ENCODE data around the gene MAF.

Gene MAF

GRCh38 chr16:79600638-79601091, at the start of gene MAF:
Gene MAF (minus strand): TSS chr16:79600737. CDS start chr16:79599902, 835 bp downstream.
- no peak for TF ChIP-seq POLR2A (IDR thresholded peaks at IDR 0.05; ENCODE audit: low read depth, low read length)
- FAIRE-seq, result no peak
- no peak for DNase-seq (ENCODE audit: insufficient read length, low spot score)

DNA sequence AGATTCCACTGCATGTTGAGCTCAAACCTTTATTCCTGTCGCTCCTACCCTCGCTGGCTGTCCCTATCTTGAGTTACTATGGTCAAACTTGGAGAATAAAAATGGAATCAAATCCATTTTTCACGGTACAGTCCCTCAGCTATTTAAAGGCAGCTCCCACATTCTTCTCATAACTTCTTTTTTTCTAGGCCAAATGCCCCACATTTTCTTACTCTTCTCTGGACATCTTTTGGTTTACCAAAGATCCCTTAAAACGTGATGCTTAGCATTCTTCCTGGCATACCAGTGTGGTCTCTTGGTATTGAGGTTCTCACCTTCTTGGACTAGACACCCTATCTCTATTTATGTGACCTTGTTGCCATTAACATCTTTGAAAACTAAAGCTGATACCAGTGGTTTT, 48.3 kb upstream of the MAF start:
- no peak for DNase-seq (ENCODE audit: insufficient read length, low spot score)
- TF ChIP-seq POLR2A (IDR thresholded peaks at IDR 0.05; ENCODE audit: low read depth, low read length), result no peak
- FAIRE-seq, result no peak

- TF ChIP-seq POLR2A (IDR thresholded peaks at IDR 0.05; ENCODE audit: low read depth, low read length), result no peak
- FAIRE-seq, result no peak
- DNase-seq (ENCODE audit: insufficient read length, low spot score), result no peak
Measured at GRCh38 chr16:79647586-79647985, 47.0 kb upstream of the MAF start.

DNA sequence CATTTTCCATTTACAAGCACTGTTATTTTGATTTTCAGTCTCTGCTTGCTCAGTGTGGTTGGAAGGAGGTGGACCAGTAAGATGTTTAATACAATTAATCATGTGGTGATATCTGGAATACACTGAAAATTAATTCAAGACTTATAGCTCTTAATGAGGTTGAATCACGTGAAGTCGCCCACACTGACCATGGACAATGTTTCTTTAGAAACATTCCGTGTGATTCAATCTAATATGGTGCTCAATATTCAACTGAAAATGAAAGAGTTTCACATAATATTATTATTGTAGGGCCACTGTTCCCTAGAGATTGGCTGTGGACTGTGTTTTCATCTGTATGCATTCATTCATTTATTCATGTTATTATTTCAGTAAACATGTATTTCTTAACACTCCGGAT, 45.2 kb upstream of the MAF start:
- FAIRE-seq (no peak), DNase-seq (ENCODE audit: insufficient read length, low spot score) (no peak)
- TF ChIP-seq POLR2A (IDR thresholded peaks at IDR 0.05; ENCODE audit: low read depth, low read length), result no peak

DNA sequence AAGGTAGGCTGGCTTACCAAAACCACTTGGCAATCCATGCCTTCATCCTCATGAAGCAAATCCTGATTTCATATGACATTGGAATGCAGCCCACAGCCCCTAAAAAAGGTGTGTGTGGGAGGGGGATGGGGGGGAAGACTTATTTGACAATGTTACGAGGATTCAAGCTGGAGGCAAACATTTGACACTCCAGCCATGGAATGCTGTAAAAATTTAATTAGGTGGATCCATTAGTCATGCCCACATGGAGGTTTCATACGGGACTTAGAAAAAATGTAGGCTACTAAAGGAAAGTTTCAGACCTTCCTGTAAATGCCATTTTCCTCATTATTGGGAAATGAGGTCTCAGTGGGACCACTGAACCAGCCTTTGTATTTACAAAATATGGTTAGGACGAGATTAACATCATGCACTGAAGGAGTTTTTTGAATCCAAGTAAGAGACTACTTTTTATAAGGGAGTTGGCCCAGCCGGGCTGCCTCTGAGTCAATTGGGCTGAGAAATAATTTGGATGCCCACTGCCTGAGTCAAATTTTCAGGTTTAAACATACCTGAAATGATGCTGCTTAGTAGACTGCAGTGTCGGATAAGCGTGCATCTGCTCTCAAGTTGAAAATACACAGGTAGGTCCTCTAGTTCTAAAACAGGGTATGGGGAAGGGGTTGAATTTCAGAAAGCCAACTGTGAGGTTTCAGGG, 44.6 kb upstream of the MAF start:
- DNase-seq (ENCODE audit: insufficient read length, low spot score) (no peak), FAIRE-seq (no peak)
- no peak for TF ChIP-seq POLR2A (IDR thresholded peaks at IDR 0.05; ENCODE audit: low read depth, low read length)

DNA sequence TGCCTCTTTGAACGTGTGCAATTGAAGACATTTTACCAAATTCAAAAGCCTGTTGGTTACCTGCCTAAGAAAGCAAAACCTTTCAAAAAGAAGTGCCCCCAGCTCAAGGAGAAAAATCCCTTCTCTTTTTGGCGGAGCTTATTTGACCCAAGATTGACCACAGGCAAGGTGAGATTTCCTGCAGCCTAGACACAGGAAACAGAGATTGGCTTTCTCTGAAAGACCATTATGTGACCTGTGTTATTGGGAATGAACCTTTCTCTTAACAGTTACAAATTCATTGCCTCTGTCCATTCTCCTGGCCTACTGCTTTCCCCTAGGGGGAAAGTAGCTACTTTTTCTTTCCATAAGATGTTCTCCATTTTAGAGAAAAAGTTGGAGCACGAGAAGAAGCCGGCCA, 42.1 kb upstream of the MAF start:
- TF ChIP-seq POLR2A (IDR thresholded peaks at IDR 0.05; ENCODE audit: low read depth, low read length), result no peak
- DNase-seq (ENCODE audit: insufficient read length, low spot score) (no peak), FAIRE-seq (no peak)

DNA sequence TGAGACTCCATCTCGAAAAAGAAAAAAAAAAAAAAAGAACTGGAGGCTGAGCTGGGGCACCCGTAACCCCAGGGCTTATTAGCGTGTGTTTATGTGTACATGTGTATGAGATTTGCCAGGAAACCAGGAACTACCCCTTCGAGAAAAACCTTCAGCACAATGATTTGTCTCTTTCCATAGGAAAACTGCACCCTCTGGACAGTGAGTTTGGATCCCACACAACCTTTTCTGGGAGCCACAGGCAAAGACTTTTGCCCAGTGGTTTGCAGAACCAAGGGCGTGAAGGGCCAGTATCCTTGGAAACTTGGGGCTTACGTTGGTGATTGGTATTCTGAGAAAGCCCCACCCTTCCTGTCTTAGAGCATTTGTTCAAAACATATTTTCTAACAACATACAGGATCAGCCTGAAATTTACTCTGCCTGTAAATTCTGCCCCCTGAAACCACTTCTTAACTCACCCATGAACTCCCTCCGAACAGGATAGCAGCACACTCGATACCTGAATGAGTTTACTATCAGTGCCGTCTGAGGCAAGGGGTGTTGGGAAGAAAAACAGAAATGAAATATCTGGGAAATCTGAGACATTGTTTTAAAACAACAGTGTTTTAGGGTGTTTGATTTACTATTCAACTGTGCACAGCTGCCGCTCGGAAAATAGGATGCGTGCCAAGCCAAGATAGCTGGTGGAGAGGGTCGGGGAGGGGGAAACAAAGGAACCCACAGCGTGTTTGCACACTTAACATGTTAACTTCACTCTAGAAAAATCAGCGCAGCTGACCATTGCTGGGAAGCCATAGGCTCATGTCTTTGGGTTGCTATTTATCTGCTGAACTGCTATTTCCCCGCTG, 40.2 kb upstream of the MAF start:
- no peak for DNase-seq (ENCODE audit: insufficient read length, low spot score)
- TF ChIP-seq POLR2A (IDR thresholded peaks at IDR 0.05; ENCODE audit: low read depth, low read length), result no peak
- no peak for FAIRE-seq

DNA sequence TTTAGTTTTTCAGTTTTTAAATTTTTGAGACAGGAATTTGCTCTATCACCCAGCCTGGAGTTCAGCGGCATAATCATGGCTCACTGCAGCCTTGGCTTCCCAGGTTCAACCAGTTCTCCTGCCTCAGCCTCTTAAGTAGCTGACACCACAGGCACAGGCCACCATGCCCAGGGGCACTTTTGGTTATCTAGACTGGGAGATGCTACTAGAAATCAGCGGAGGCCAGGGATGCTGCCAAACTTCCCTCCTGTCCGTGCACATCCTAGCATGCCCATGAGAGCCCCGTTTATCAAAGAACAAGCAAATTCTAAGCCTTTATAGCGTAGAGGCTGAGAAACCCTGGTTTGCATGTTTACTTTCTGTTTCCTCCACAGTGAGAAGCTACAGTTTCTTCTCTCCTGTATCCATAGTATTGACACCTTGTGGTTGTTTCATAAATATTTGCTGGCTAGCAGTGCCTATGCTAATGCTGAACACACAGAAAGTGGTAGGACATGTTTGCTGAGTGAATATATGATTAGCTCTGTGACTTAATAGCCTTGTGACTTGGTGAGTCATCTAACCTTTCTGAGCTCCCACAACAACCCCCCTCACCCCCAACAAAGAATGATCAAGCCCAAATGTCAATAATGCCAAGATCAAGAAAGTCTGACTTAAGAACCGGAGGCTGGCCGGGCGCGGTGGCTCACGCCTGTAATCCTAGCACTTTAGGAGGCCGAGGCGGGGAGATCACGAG, 39.2 kb upstream of the MAF start:
- FAIRE-seq (no peak), DNase-seq (ENCODE audit: insufficient read length, low spot score) (no peak)
- TF ChIP-seq POLR2A (IDR thresholded peaks at IDR 0.05; ENCODE audit: low read depth, low read length), result no peak

GRCh38 chr16:79638386-79638785, 37.8 kb upstream of the MAF start:
- FAIRE-seq, result no peak
- no peak for DNase-seq (ENCODE audit: insufficient read length, low spot score)
- no peak for TF ChIP-seq POLR2A (IDR thresholded peaks at IDR 0.05; ENCODE audit: low read depth, low read length)

GRCh38 chr16:79635488-79635887, 35.0 kb upstream of the MAF start:
- no peak for TF ChIP-seq POLR2A (IDR thresholded peaks at IDR 0.05; ENCODE audit: low read depth, low read length)
- no peak for FAIRE-seq

GRCh38 chr16:79634298-79634697, 33.8 kb upstream of the MAF start:
- FAIRE-seq, result no peak
- TF ChIP-seq POLR2A (IDR thresholded peaks at IDR 0.05; ENCODE audit: low read depth, low read length), result no peak
- DNase-seq (ENCODE audit: insufficient read length, low spot score), result no peak

More at GRCh38 chr16:79635488-79635887, 35.0 kb upstream of the MAF start:
- DNase-seq (ENCODE audit: insufficient read length, low spot score), result no peak

GRCh38 chr16:79632289-79632688, 31.8 kb upstream of the MAF start:
- no peak for TF ChIP-seq POLR2A (IDR thresholded peaks at IDR 0.05; ENCODE audit: low read depth, low read length)
- FAIRE-seq, result no peak

GRCh38 chr16:79628988-79629387, 28.5 kb upstream of the MAF start:
- FAIRE-seq (no peak), DNase-seq (ENCODE audit: insufficient read length, low spot score) (no peak)
- no peak for TF ChIP-seq POLR2A (IDR thresholded peaks at IDR 0.05; ENCODE audit: low read depth, low read length)

More at GRCh38 chr16:79632289-79632688, 31.8 kb upstream of the MAF start:
- no peak for DNase-seq (ENCODE audit: insufficient read length, low spot score)

- TF ChIP-seq POLR2A (IDR thresholded peaks at IDR 0.05; ENCODE audit: low read depth, low read length), result no peak
- no peak for FAIRE-seq
- DNase-seq (ENCODE audit: insufficient read length, low spot score), result no peak
Measured at GRCh38 chr16:79628501-79628975, 28.0 kb upstream of the MAF start.

Measured in H54 (cell line).